HG02588 (cell line): ENCODE results near the gene CPA4.

Source experiments
- ATAC-seq: cut with Tn5 transposase; IDR thresholded peaks from one replicate; pipeline ENCODE4 v1.9.1; 2021; ENCODE audit warnings: mild to moderate bottlenecking, moderate library complexity; ENCODE audit not compliant: unreplicated experiment

CPA4 gene

DNA sequence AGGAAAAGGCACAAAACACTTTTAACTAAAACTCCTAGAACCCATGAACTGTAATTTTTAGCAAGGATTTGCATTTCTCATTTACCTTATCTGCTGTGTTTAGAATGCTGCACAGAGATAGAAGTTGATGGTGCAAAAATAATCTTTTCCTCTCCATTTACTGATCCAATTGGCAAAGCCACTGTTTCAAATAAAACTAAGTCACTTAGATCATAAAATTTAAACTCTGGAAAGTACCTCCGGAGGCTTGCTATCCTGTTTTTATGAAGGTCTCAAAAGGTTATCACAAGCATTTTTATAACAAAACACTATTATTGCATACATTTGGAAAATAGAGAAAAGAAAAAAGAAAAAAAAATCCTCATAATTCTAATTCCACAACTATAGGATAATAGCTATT, 18.7 kb upstream of the CPA4 start:
- no peak for ATAC-seq

DNA sequence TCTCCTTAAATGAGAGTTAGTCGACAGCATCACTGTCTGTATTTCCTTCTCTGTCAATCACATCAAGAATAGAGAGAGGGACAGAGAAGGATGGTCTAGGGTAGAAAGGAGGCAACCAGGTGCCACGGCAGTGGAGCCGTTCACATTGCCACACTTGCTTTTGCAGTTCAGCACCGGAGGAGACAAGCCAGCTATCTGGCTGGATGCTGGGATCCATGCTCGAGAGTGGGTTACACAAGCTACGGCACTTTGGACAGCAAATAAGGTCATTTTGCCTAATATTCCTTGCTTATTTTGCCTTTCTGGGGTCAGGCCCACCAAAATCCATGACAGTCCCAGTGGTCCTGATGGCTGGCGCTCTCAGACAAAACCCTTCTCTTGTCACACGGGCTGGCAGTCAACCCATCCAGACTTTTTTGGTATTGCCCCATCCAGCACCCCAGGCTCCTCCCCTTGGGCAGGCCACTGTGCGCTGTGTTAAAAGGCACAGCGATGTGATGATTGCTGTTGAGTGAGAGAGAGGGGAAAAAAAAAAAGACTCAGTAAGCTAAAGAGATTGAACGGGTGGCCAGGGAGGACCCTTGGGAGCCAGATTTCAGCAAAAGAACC, 17.9 kb upstream of the CPA4 start:
- no peak for ATAC-seq

DNA sequence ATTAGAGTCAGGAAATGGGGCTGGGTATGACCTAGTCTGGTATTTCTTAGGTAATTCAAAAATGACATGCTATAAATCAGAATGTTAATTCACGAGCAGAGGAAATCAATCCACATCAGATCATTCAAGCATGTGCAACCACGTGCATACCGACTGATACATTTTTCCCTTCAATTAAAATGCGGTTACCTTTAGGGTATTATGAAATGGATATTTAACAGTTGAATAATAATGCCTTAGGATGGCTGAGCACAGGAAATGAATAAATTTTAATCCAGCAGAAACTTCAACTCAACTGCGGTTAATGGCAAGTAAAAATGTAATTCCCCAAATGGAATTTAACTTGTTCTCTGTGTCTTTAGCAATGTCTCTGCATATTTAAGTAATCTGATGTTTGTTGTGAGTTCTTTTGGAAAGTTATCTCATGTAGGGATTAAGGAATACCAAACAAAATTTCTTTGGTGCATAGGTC, 17.1 kb upstream of the CPA4 start:
- ATAC-seq: no peak

DNA sequence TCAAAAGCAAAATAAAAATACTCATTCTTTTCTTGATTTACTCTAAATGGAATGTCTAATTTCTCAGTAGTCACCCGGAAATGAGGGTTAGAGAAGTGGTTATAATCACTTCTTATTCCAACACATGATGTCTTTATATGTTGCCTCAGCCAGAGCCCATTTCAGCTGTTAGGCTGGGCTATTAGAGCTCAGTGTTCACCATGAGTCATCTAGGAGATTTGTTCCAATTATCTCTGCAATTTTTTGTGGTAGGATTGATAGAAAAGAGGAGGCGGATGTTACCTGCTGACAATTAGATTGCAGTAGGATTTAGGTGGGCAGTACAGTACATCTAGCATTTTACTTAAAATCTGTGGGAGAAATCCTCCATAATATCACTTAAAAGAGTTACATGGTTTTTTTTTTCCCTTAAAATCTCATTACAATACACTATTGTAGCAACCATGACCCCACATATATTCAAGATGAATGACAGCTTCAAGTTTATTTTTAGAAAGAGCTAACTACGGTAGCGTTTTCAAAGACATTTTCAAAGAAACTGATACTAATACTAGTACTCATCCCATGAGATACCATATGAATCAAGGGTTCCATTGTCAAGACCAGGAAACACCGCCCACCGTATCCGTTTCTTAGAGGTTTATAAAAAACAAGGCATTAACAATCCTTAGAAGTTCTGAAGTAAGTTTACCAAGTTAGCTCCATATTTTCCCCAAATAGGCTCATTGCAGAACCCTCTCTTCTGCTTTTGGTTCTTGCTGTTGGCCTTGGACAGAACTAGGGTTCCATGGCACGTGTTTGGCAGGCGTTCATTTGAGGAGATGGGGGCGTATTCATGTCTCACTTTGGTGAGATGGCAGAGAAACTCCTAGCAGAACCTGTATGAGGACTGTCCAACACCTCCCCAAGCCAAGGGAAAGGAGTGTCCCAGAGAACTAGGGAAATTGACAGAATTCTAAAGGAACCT, 15.9 kb upstream of the CPA4 start:
- ATAC-seq: no peak

DNA sequence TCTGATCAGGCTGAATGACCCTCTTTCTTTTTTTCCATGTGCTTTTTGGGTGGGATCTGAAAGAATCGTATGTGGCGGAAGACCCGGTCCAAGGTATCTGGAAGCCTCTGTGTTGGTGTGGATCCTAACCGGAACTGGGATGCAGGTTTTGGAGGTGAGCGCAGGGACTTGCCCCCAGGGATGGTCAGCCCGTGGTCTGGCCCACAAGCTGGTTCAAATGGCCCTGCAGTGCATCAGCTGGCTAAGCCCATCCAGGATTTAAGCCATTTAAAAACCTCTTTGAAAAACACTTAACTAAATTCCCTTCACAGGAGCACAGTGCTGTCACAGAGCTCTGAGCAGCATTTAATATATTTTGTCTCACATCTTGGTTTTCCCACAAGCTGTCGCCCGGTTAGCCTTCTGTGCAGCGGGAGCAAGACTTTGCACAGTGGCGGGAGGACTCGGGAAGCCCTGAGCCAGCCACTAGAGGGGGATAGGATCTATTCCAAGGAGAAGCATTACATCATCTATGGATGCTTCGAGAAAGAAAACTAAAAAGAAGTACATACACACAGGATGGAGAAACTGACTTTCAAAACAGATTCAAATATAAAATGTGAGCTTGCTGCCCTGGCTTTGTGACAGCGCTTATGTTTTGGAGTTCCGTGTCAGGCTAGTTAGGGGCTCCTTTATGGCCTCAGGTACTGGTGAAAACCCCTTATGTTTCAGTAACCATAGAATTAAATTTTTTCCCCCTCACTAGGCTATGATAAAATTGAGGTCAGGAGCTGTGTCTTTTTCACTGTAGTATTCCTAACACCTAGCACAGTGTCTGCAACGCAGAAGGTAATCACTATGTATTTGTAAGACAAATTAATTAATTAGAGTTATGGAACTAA, 15.0 kb upstream of the CPA4 start:
- ATAC-seq: no peak

DNA sequence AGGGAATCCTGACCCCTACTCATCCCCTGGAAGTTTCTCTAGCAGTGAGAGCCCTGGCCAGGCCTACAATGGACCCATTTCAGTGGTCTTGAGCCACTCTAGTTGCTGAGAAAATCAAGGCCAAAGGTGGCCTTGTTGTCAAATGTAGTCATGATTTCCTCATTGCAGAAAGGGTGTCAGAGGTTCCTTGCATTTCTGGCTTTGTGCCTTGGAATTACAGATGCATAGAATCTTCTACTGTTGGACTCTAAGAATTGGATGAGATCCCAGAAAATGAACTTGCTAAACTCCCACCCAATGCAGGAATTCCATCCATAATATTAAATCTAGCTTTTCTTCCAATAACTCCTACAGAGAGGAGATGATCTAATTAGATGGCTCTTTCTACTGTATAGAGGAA, 14.1 kb upstream of the CPA4 start:
- no peak for ATAC-seq

DNA sequence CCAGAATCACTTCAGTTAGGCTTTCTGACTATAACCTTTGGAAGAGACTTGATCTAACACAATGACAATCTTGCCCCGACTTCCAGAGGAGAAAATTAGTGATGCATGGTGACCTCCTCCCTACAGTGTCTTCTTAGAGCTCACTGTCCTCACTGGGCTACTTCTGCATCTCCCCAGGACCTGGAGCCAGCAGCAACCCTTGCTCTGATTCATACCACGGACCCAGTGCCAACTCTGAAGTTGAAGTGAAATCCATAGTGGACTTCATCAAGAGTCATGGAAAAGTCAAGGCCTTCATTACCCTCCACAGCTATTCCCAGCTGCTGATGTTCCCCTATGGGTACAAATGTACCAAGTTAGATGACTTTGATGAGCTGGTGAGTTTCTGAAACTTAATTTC, 13.7 kb upstream of the CPA4 start:
- ATAC-seq: no peak

DNA sequence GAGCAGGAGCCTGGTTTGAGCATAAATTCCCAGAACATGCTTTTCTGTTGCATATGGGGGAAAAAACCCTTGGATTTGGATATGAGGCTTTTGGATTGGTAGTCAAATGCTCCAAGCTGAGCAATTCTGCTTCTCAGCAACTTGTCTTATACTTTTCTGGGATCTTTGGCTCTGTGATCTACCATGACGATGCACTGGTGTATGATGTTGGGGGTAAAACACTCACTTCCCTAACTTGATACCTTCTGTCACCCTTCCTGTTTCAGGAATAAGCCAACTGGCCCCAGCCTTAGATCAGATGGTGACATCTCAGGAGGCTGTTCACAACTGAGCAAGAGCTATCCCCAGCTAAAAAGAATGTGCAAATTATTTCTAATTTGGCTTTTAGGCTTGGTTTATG, 13.1 kb upstream of the CPA4 start:
- ATAC-seq: no peak

DNA sequence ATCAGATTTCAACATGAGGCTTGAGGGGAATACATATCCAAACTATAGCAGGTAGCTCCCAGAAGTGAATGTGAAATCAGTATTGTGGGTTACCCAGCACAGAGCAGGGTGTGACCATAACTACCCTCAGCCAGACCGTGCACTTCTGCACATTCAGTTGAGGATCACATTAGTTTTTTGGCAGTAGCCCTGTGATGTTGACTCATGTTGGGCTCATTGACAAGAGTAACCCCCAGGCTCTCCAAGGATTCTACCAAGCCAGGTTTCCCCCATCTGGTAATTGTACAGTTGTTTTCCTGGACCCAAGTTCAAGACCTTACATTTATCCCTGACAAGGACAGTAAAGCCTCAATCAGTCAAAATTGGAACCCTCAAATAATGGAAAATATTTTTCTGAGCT, 11.7 kb upstream of the CPA4 start:
- no peak for ATAC-seq

DNA sequence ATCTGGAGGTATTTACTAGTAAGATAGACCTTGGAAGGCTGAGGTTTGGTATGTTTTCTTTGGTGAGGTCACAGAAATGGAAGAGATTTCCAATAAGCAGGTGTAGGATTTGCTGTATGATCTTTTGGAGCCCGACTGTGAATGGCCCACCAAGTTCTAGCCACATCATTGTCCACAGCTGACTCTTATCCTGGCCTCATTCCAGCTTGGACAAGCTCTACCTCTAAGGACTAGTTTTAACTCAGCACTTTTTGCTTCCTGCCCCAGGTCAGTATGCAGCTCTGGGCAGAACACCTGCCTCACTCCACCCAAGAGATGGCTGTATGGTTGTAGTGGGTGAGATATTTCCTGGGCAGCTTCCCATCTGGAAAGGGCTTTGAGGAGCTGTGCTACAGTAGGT, 6.1 kb upstream of the CPA4 start:
- no peak for ATAC-seq

DNA sequence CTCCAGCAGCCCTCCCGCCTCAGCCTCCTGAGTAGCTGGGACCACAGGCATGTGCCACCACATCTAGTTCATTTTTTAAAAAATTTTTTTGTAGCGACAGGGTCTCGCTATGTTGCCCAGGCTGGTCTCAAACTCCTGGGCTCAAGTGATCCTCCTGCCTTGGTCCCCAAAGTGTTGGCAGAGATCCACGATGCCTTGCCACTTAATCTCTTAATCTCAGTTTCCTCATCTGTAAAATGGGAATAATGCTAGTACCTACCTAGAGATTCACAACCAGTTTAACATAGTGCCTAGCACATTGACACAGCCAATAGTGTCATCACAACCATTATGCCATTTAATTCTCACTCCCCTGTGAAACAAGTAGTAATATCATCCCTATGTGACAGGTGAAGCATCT, 4.8 kb upstream of the CPA4 start:
- no peak for ATAC-seq

DNA sequence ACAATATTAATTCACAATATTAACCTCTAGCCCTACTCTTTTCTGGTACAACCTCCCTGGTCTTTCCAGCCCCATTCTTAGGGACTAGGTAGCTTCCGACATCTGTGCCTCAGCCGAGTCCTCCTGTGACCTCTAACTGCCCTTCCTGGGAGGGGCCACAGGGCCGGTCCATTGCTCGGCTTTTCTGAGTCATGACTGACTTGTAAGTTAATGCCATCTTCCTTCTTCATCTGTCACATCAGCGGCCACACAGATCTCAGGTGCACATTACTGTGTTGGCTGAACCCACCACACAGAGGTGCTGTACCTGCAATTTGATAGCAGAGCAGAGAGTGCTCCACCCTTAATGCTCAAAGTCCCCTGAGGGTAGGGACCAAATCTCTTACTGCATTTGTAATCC, 4.1 kb upstream of the CPA4 start:
- no peak for ATAC-seq

DNA sequence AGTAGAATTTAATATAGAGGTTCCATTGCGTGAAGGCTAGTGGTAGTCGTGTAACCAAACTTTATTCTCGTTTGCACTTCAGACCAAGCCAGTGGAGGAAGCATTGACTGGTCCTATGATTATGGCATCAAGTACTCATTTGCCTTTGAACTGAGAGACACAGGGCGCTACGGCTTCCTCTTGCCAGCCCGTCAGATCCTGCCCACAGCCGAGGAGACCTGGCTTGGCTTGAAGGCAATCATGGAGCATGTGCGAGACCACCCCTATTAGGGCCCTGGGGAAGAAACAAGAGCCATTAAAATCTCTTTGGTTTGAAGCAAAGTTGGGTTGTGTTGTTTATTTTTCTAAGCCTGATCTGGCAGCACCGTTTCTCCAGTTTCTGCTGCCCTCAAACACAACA, 3.5 kb upstream of the CPA4 start:
- ATAC-seq: no peak

DNA sequence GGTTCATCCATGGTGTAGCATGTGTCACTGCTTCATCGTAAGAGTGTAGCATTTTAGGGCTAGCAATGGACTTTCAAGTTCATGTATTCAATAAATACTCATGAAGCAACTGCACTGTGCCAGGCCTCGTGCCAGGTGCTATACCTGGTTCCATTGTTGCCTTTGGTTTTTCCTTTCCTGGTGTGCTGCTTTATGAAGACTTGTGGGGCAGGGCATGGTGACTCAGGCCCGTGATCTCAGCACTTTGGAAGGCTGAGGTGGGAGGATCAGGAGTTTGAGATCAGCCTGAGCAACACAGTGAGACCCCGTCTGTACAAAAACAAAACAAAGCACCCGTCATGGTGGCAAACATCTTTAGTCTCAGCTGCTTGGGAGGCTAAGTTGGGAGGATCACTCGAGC, 2.2 kb upstream of the CPA4 start:
- no peak for ATAC-seq

DNA sequence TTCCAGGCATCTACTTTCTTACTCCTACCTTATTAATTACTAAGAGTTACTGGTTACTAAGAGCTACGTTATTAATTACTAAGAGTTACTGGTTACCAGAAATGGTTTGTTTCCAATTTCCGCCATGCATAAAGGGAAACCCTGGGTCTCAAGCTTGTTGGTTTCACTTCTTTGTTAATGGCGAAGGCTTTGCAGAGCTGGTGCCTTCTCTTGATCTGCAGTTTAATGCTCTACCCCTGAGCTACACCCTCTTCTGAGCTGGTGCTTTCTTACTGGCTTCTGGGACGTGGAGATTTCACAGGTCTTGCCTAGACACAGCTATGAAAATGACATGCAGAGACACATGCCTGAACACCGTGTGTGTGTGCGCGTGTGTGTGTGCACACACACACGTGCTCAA, 560 bp downstream of the CPA4 start:
- no peak for ATAC-seq

DNA sequence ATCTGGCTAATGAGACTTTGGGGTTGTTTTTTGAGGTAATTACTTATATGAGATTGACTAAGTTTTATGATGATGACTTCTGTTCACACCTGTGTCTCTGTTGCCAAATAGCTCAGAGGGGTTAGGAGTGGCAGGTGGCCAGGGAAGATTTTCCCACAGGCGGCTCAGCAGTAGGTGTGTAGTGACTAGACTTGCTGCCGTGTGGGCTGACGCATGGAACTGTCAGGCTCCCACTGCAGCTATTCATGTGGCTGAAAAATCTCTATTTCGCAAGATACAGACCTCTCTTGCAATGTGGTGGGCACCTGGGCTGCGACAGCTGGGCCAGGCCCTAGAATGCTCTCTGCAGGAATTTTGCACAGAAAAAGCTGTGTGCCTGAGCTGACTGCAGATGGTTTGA, 1.4 kb downstream of the CPA4 start:
- ATAC-seq: no peak

DNA sequence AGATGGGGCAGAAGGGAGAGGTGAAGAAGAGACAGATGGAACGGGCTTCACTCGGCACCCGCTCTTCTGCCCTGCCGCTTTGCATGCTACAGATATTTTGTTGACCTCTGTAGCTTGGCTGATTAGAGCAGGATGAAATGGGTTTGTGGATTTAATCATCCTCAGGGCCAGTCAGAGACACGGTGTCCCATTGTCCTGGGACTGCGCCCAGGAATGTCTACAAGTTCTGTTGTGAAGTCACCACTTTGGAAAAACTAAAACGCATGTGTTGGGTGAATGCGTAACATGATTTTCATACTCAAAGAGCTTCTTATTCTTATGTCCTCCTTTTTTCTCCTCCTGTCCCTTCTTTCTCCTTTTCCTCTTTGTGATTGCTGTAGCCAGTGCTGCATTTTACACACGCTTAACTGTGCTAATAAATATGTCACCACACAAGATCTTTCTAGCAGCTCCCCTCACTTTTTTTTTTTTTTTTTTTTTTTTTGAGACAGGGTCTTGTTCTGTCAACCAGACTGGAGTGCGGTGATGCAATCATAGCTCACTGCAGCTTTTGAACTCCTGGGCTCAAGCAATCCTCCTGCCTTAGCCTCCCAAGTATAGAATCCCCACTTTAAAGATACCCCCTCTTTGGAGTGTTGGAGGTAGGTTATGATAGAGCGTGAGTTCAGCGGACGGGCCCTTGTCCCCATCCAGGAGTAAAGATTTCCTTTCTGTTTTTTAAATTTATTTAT, 3.4 kb downstream of the CPA4 start:
- ATAC-seq: no peak

DNA sequence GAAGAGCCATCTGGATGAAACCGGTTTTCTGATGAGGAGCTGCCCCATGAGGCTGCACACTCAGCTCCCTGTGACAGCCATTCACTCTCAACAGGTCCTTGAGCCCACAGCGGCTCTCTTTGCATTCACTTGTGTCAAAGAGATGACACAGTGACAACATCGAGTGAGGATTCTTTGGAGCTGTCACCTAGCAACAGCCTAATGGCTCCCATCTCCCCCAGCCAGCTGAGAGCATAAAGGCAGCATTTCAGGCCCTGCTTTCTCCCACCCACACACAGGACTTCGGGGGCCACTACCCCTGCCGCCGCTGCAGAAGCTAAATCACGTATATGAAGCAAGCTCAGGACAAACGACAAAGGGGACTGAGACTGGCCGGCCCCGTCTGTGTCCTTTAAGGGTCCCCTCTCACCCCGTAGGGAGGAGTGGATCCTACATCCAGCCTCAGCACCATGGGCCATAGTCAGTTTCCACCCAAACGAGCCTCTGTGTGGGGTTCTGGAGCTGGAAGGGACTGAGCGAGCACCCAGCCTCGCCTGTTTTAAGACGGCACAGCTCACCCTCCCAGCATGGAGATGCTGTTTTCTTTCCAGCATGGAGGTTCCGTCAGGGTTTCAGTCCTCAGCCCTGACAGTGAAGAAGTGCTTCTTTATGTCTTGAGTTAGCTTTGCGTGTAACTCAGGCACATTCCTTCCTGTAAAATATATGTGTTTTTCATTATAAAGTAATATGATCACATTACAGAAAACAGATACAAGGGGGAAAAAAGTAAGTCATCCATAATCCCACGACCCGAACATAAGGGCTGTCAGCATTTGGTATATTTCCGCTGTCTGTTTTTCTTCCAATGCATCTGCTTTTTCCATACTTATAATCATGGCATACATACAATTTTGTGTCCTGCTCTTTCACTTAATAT, 4.9 kb downstream of the CPA4 start:
- no peak for ATAC-seq

DNA sequence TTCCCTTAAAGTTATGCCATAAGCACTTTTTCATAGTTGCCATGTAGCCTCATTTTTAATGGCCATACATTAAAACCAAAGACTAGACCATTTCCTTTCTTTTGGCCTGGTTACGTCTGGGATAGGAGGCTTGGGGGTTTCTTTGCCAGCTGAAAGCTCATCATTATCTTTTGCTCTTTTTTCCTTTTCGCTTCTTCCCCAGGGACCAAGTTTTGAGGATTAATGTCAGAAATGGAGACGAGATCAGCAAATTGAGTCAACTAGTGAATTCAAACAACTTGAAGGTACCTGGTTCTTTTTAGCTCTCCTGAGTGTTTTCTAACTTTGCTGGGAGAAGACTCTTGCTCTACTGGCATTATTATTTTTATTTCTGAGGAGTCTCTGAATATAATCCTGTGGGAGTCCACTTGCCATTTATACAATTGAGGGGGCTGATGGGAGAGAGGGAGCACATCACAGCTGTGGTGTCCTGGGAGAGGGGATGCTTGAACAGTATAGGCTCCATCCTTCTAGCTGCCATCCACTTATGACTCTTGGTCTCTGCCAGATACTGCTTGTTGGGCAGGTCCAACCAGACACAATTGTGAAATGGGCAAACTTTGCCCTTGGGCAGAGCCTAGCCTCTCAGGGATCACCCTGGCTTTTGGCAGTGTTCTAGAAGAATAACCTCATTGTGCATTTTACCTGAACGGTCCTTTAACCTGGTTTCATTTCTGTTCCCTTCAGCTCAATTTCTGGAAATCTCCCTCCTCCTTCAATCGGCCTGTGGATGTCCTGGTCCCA, 5.8 kb downstream of the CPA4 start:
- ATAC-seq: no peak
